ENCODE measurements around the gene FFAR1. TPM values are rescaled to one million over a fixed set of nuclear protein-coding genes. Genes with fewer than 3 reads are reported as not detected.

The FFAR1 gene
- total RNA-seq, 1 donor from 2014 or later, result not detected

GRCh38 chr19:35380450-35381124 is 32.9 kb downstream of the FFAR1 start:
- H3K27ac ChIP-seq (ENCODE audit: low read depth, low read length), result peak overlapping the region; percentile 5
- no peaks in the 10 kb centered on the region for H3K36me3 ChIP-seq (ENCODE audit: control insufficient read depth in 3 of 3, insufficient read depth in 3 of 3, low read length in 3 of 3)
- peaks cover 0 to 11% (median 7%) of the 10 kb centered on the region in 3 donors for H3K27me3 ChIP-seq (ENCODE audit: control insufficient read depth in 3 of 3, insufficient read depth in 3 of 3, low read length in 3 of 3)
- no peaks in the 10 kb centered on the region for H3K9me3 ChIP-seq (ENCODE audit: control insufficient read depth in 3 of 3, low read length in 3 of 3)
- H3K4me3 ChIP-seq (ENCODE audit: low read length in 3 of 3), result no peak overlapping the region
- H3K9ac ChIP-seq (ENCODE audit: low read depth in 1 of 3, low read length in 3 of 3), result no peak overlapping the region
- H3K4me1 ChIP-seq (ENCODE audit: control insufficient read depth in 3 of 3, insufficient read depth in 3 of 3, low read length in 3 of 3), result peaks cover 0 to 3% (median 0%) of the 10 kb centered on the region in 3 donors

GRCh38 chr19:35381318-35381717 is 33.6 kb downstream of the FFAR1 start:
- Histone ChIP-seq H3K9me3 (ENCODE audit: control insufficient read depth in 3 of 3, low read length in 3 of 3) (no peaks in the 10 kb centered on the region), H3K36me3 (ENCODE audit: control insufficient read depth in 3 of 3, insufficient read depth in 3 of 3, low read length in 3 of 3) (no peaks in the 10 kb centered on the region), H3K27ac (ENCODE audit: low read depth, low read length) (peak overlapping the region; percentile 36), H3K27me3 (ENCODE audit: control insufficient read depth in 3 of 3, insufficient read depth in 3 of 3, low read length in 3 of 3) (peaks cover 0 to 5% (median 5%) of the 10 kb centered on the region in 3 donors), H3K4me1 (ENCODE audit: control insufficient read depth in 3 of 3, insufficient read depth in 3 of 3, low read length in 3 of 3) (peaks cover 0 to 3% (median 0%) of the 10 kb centered on the region in 3 donors), H3K4me3 (ENCODE audit: low read length in 3 of 3) (no peak overlapping the region), H3K9ac (ENCODE audit: low read depth in 1 of 3, low read length in 3 of 3) (no peak overlapping the region)

DNA sequence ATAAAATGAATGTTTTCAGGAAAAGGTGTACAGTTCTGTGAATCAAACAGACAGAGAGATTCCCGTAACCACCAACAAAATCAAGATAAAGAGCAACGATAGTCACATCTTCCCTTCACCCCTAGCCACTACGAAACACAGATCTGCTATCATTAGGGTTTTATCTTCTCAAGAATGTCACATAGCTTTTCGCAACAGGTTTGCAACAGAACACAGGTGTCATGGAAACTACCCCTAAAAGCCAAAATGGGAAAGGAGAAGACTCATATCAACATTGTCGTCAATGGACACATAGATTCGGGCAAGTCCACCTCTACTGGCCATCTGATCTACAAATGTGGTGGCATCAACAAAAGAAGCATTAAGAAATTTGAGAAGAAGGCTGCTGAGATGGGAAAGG is 34.2 kb downstream of the FFAR1 start:
- Histone ChIP-seq H3K27ac (ENCODE audit: low read depth, low read length) (no peak overlapping the region), H3K27me3 (ENCODE audit: control insufficient read depth in 3 of 3, insufficient read depth in 3 of 3, low read length in 3 of 3) (peaks cover 0 to 5% (median 3%) of the 10 kb centered on the region in 3 donors), H3K9ac (ENCODE audit: low read depth in 1 of 3, low read length in 3 of 3) (no peak overlapping the region), H3K4me3 (ENCODE audit: low read length in 3 of 3) (no peak overlapping the region), H3K4me1 (ENCODE audit: control insufficient read depth in 3 of 3, insufficient read depth in 3 of 3, low read length in 3 of 3) (peaks cover 0 to 3% (median 0%) of the 10 kb centered on the region in 3 donors), H3K36me3 (ENCODE audit: control insufficient read depth in 3 of 3, insufficient read depth in 3 of 3, low read length in 3 of 3) (no peaks in the 10 kb centered on the region), H3K9me3 (ENCODE audit: control insufficient read depth in 3 of 3, low read length in 3 of 3) (no peaks in the 10 kb centered on the region)

DNA sequence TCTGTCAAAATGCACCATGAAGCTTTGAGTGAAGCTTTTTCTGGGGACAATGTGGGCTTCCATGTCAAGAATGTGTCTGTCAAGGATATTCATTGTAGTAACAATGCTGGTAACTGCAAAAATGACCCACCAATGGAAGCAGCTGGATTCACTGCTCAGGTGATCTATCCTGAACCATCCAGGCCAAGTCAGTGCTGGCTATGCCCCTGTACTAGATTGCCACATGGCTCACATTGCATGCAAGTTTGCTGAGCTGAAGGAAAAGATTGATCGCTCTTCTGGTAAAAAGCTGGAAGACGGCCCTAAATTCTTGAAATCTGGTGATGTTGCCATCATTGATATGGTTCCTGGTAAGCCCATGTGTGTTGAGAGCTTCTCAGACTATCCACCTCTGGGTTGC is 35.8 kb downstream of the FFAR1 start:
- Histone ChIP-seq H3K4me3 (ENCODE audit: low read length in 3 of 3) (no peak overlapping the region), H3K36me3 (ENCODE audit: control insufficient read depth in 3 of 3, insufficient read depth in 3 of 3, low read length in 3 of 3) (no peaks in the 10 kb centered on the region), H3K9ac (ENCODE audit: low read depth in 1 of 3, low read length in 3 of 3) (no peak overlapping the region), H3K9me3 (ENCODE audit: control insufficient read depth in 3 of 3, low read length in 3 of 3) (no peaks in the 10 kb centered on the region), H3K4me1 (ENCODE audit: control insufficient read depth in 3 of 3, insufficient read depth in 3 of 3, low read length in 3 of 3) (peaks cover 0 to 3% (median 0%) of the 10 kb centered on the region in 3 donors), H3K27ac (ENCODE audit: low read depth, low read length) (no peak overlapping the region), H3K27me3 (ENCODE audit: control insufficient read depth in 3 of 3, insufficient read depth in 3 of 3, low read length in 3 of 3) (peaks cover 0 to 5% (median 3%) of the 10 kb centered on the region in 3 donors)

DNA sequence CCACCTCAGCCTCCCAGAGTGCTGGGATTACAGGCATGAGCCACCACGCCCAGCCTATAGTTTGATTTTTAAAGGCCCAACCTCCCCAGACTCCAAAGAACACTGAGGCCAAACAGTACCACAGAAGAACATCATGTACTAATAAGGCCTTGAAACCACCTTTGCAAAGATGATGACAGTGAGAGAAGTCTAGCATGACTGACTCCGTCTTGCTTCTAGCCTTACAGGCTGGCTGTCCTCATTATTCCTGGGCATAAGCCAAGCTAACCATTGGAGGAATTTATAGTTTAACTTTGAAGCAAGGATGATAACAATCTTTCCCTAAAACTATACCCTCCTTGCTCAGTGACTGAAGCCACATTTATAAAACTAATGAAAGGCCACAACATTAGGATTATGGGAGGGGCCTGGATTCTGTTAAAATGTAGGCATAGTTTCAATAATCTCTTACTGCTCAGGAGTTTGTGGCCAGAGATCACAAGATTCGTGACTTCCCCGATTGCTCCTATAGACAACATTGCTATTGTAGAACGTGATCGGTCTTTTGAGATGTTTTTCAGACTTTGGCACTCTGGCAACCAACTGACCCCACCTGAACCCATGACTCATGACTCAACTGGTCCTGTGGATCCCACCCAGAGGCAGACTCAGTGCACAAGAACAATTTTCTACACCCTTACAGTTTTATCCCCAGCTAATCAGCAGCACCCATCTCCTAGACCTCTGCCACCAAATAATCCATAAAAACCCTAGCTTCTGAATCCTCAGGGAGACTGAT is 40.8 kb downstream of the FFAR1 start:
- H3K36me3 ChIP-seq (ENCODE audit: control insufficient read depth in 3 of 3, insufficient read depth in 3 of 3, low read length in 3 of 3), result no peaks in the 10 kb centered on the region
- H3K4me3 ChIP-seq (ENCODE audit: low read length in 3 of 3), result no peak overlapping the region
- H3K9me3 ChIP-seq (ENCODE audit: control insufficient read depth in 3 of 3, low read length in 3 of 3), result no peaks in the 10 kb centered on the region
- H3K4me1 ChIP-seq (ENCODE audit: control insufficient read depth in 3 of 3, insufficient read depth in 3 of 3, low read length in 3 of 3), result no peaks in the 10 kb centered on the region
- H3K27ac ChIP-seq (ENCODE audit: low read depth, low read length), result no peak overlapping the region
- H3K27me3 ChIP-seq (ENCODE audit: control insufficient read depth in 3 of 3, insufficient read depth in 3 of 3, low read length in 3 of 3), result no peaks in the 10 kb centered on the region
- H3K9ac ChIP-seq (ENCODE audit: low read depth in 1 of 3, low read length in 3 of 3), result no peak overlapping the region

DNA sequence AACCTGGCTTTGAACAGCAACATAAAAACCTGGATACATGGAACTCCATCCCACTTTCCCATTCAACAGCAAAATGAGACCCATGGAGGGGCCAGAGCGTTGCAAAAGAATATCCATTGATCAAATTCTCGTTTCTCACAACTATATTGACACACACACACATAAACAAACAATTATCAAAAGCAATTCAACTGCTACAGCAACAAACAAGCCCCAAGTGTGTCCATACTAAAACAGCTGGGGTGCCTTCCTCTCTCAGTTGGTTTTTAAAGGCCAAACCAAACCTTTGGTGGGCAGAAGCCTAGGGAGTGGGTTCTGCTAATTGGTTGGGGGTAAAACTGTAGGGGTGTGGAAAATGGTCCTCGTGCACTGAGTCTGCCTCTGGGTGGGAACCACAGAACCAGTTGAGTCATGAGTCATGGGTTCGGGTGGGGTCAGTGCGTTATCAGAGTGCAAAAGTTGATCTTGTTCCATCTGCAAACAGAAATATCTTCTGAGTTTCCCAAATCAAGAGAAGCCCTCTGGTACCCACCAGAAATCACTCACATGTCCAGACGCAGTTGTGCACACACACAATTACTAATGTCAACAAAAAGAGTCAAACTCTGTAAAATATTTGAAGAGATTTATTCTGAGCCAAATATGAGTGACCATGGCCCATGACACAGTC is 41.6 kb downstream of the FFAR1 start:
- no peak overlapping the region for H3K4me3 ChIP-seq (ENCODE audit: low read length in 3 of 3)
- no peaks in the 10 kb centered on the region for H3K27me3 ChIP-seq (ENCODE audit: control insufficient read depth in 3 of 3, insufficient read depth in 3 of 3, low read length in 3 of 3)
- H3K36me3 ChIP-seq (ENCODE audit: control insufficient read depth in 3 of 3, insufficient read depth in 3 of 3, low read length in 3 of 3), result no peaks in the 10 kb centered on the region
- no peak overlapping the region for H3K9ac ChIP-seq (ENCODE audit: low read depth in 1 of 3, low read length in 3 of 3)
- no peak overlapping the region for H3K27ac ChIP-seq (ENCODE audit: low read depth, low read length)
- no peaks in the 10 kb centered on the region for H3K9me3 ChIP-seq (ENCODE audit: control insufficient read depth in 3 of 3, low read length in 3 of 3)
- no peaks in the 10 kb centered on the region for H3K4me1 ChIP-seq (ENCODE audit: control insufficient read depth in 3 of 3, insufficient read depth in 3 of 3, low read length in 3 of 3)

GRCh38 chr19:35392742-35393715 is 45.3 kb downstream of the FFAR1 start:
- H3K9ac ChIP-seq (ENCODE audit: low read depth in 1 of 3, low read length in 3 of 3), result no peak overlapping the region
- no peak overlapping the region for H3K27ac ChIP-seq (ENCODE audit: low read depth, low read length)
- no peaks in the 10 kb centered on the region for H3K9me3 ChIP-seq (ENCODE audit: control insufficient read depth in 3 of 3, low read length in 3 of 3)

DNA sequence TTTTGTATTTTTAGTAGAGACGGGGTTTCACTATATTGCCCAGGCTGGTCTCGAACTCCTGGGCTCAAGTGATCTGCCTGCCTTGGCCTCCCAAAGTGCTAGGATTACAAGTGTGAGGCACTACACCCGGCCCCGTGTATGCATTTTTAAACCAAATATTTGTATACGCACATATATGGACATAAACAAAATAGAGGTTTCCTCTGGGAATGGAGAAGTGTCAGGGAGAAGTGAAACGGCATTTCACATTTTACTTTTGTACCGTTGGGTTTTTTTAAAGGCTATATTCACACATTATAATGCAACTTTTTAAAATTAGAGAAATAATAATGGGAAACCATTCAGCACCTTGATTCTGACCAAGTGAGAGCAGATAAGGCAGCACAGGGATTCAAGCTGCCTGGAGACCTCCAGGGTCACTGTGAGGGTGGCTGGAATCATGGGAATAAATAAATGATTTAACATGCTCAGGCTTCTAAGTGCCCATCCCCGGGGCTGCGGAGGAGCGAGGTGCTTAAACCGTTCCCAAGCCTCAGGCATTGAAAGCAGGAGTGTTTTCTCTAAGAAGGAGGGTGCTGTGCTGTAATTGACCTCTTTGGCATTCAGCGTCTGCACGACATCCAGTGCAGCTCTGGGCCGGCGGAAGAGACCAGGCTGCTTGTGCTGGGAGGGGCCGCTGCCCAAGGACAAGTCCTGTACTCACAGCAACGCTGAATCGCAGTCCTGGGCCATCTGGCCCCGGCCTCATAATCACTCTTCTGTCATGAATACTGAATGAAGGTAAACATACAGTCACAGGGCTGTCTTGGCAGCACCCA is 47.9 kb downstream of the FFAR1 start:
- no peak overlapping the region for H3K9ac ChIP-seq (ENCODE audit: low read depth in 1 of 3, low read length in 3 of 3)
- H3K27ac ChIP-seq (ENCODE audit: low read depth, low read length), result no peak overlapping the region
- H3K36me3 ChIP-seq (ENCODE audit: control insufficient read depth in 3 of 3, insufficient read depth in 3 of 3, low read length in 3 of 3), result no peaks in the 10 kb centered on the region
- H3K4me1 ChIP-seq (ENCODE audit: control insufficient read depth in 3 of 3, insufficient read depth in 3 of 3, low read length in 3 of 3), result no peaks in the 10 kb centered on the region
- H3K27me3 ChIP-seq (ENCODE audit: control insufficient read depth in 3 of 3, insufficient read depth in 3 of 3, low read length in 3 of 3), result peaks cover 0 to 10% (median 4%) of the 10 kb centered on the region in 3 donors
- no peak overlapping the region for H3K4me3 ChIP-seq (ENCODE audit: low read length in 3 of 3)
- H3K9me3 ChIP-seq (ENCODE audit: control insufficient read depth in 3 of 3, low read length in 3 of 3), result no peaks in the 10 kb centered on the region

More at GRCh38 chr19:35392742-35393715, 45.3 kb downstream of the FFAR1 start:
- H3K4me1 ChIP-seq (ENCODE audit: control insufficient read depth in 3 of 3, insufficient read depth in 3 of 3, low read length in 3 of 3), result no peaks in the 10 kb centered on the region
- H3K27me3 ChIP-seq (ENCODE audit: control insufficient read depth in 3 of 3, insufficient read depth in 3 of 3, low read length in 3 of 3), result peaks cover 0 to 7% (median 0%) of the 10 kb centered on the region in 3 donors
- H3K4me3 ChIP-seq (ENCODE audit: low read length in 3 of 3), result no peak overlapping the region
- H3K36me3 ChIP-seq (ENCODE audit: control insufficient read depth in 3 of 3, insufficient read depth in 3 of 3, low read length in 3 of 3), result no peaks in the 10 kb centered on the region

Data from skeletal muscle tissue (tissue), 4 donors.